Right atrium auricular region (tissue), 2 donors: Measurements from ENCODE around the gene CXADR. TPM values are rescaled to one million over a fixed set of nuclear protein-coding genes. Genes with fewer than 3 reads are reported as not detected.
"Not testable (repeated sequence)": the region's sequence is repeated elsewhere in the genome, so short reads cannot be mapped to it uniquely, and the experiment has no call there.

Experiments used
- DNase-seq: peaks from one replicate; pipeline ENCODE4 v3.0.0-alpha.2; 2019; ENCODE audit warnings: low spot score
- H3K27ac ChIP-seq, 2 donors: fragments of 200-600 bp; sonication (generic); 1 replicate in 1 of 2; 2 replicates in 1 of 2; pipeline ENCODE4 v1.5.1; 2016 to 2019
- H3K27me3 ChIP-seq, 2 donors: fragments of 200-600 bp; sonication (generic); one replicate each; pipeline versions ENCODE4 v1.5.1 to v1.6.0; 2017 to 2019
- H3K36me3 ChIP-seq: fragments of 200-600 bp; sonication (generic); one replicate; pipeline ENCODE4 v1.5.1; 2016
- H3K4me1 ChIP-seq, 2 donors: fragments of 200-600 bp; sonication (generic); one replicate each; pipeline versions ENCODE4 v1.5.1 to v1.6.0; 2017 to 2019
- H3K4me3 ChIP-seq, 2 donors: fragments of 200-600 bp; sonication (generic); 1 replicate in 1 of 2; 2 replicates in 1 of 2; pipeline ENCODE4 v1.5.1; 2017 to 2019; ENCODE audit warnings: mild to moderate bottlenecking in 1 of 2, moderate library complexity in 1 of 2
- H3K9me3 ChIP-seq, 2 donors: fragments of 200-600 bp; sonication (generic); one replicate each; pipeline ENCODE4 v1.5.1; 2019
- total RNA-seq, 2 donors: library from RNA; depleted of rRNA; stranded (reverse); fragments of >200 nt; gene quantifications; one replicate each; pipeline ENCODE4 v1.1.0, GENCODE V29; 2016
- TF ChIP-seq, protein P1 (sequence below), 2 donors: fragments of 200-600 bp; sonication (generic); IDR thresholded peaks; one replicate each; pipeline ENCODE4 v1.5.1; 2019; ENCODE audit warnings: antibody characterized with exemption in 2 of 2

CXADR gene
- total RNA-seq, 2 donors from 2014 or later, result 25.8 to 28.8 TPM

DNA sequence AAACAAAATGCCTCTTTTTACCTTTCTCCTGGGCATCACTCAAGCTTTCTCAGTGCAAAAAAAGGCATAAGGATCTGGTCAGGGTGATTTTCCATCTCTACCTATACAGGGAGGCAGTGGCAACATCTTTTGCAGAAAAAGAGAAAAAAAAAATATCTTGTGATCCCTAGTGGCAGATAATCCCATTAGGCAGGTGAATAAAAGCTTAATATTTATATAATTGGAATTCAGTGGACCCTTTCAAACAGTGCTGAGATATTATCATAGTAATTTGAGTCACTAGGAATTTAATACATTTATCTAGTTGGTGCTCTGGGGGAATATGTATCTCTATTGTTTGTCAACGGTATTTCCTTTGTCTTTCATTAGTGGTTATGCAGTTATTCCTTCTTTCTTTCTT is 29.9 kb upstream of the CXADR start:
- DNase-seq, result no peak
- Histone ChIP-seq H3K4me1 (no peaks in the 10 kb centered on the region), H3K27ac (no peak overlapping the region), H3K27me3 (no peaks in the 10 kb centered on the region), H3K9me3 (no peaks in the 10 kb centered on the region), H3K36me3 (no peaks in the 10 kb centered on the region), H3K4me3 (no peak overlapping the region)
- TF ChIP-seq, protein P1, sequence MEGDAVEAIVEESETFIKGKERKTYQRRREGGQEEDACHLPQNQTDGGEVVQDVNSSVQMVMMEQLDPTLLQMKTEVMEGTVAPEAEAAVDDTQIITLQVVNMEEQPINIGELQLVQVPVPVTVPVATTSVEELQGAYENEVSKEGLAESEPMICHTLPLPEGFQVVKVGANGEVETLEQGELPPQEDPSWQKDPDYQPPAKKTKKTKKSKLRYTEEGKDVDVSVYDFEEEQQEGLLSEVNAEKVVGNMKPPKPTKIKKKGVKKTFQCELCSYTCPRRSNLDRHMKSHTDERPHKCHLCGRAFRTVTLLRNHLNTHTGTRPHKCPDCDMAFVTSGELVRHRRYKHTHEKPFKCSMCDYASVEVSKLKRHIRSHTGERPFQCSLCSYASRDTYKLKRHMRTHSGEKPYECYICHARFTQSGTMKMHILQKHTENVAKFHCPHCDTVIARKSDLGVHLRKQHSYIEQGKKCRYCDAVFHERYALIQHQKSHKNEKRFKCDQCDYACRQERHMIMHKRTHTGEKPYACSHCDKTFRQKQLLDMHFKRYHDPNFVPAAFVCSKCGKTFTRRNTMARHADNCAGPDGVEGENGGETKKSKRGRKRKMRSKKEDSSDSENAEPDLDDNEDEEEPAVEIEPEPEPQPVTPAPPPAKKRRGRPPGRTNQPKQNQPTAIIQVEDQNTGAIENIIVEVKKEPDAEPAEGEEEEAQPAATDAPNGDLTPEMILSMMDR (IDR thresholded peaks at IDR 0.05), result no peak

DNA sequence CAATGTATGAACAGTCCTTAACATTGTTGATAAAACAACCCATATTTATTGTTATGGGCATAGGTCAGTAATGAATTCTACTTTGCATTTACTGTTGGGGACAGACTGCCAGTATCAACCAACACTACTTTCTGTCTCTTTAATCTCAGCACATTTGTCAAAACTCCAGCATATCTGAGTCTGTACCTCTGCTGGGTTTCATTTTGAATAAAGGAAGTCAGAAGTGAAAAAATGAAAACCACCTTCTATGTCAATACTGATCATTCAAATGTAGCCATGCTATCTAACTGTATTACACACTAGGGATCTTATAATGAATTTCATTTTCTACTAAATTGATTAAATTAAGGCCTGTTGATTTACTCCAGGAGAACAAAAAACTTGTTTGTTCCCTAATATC is 24.2 kb upstream of the CXADR start:
- no peaks in the 10 kb centered on the region for H3K27me3 ChIP-seq
- TF ChIP-seq, protein P1 (IDR thresholded peaks at IDR 0.05), result no peak
- H3K4me3 ChIP-seq, result no peak overlapping the region
- DNase-seq, result no peak
- H3K27ac ChIP-seq, result no peak overlapping the region
- no peaks in the 10 kb centered on the region for H3K36me3 ChIP-seq
- H3K4me1 ChIP-seq, result no peaks in the 10 kb centered on the region
- H3K9me3 ChIP-seq, result no peaks in the 10 kb centered on the region

DNA sequence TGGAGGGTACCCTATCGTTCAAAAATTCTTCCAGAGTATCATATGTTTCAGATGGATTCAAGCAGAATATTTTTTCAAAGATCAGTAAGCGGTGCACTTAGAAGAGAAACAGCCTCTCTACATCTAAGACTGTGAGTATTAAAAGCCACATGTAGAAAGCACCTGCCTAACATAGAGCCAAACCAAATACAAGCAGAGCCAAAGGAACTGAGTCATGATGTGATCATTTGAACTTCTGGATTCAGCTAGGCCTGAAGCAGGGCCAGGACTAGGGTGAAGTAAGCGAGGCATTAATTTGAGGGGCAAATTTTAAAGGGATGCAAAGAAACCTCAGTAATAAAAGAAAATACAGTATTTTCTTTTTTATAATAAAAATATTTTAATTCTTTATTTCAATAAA is 23.3 kb upstream of the CXADR start:
- not testable (repeated sequence) for H3K4me1 ChIP-seq, DNase-seq, H3K36me3 ChIP-seq, H3K27me3 ChIP-seq, H3K9me3 ChIP-seq, H3K27ac ChIP-seq, H3K4me3 ChIP-seq

DNA sequence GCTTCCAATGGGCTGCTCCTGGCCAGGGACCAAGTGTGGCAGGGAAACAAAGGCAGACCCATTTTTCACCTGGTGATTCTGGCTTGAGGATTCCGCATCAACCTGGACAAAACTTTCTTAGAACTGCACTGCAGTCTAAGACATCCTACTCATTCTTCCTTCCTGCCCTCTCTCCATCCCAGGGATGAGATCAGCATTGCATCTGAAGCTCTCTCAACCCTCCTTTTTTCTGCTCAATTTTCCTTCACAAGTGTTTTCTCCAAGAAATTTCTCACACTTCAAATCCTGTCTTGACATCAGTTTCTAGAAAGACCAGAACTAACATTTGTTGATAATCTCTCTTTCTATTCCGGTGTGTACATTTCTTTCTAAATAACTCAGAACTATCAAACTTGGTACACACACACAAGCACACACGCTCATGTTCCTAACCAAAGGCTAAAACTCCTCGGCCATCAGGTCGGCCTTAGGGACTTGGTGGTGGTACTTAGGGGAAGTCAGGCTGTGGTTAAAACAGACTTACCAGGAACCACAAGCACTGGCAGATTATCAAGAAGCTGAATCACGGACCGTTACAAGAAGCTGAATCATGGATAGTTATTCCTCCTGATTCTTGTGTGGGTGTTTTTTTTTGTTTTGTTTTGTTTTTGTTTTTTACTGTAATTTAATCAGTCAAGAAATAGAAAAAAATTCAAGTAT is 21.0 kb upstream of the CXADR start:
- H3K4me1 ChIP-seq, result no peaks in the 10 kb centered on the region
- H3K27me3 ChIP-seq, result no peaks in the 10 kb centered on the region
- DNase-seq, result no peak
- H3K9me3 ChIP-seq, result no peaks in the 10 kb centered on the region
- H3K4me3 ChIP-seq, result no peak overlapping the region
- H3K27ac ChIP-seq, result no peak overlapping the region
- no peaks in the 10 kb centered on the region for H3K36me3 ChIP-seq
- TF ChIP-seq, protein P1 (IDR thresholded peaks at IDR 0.05), result no peak

DNA sequence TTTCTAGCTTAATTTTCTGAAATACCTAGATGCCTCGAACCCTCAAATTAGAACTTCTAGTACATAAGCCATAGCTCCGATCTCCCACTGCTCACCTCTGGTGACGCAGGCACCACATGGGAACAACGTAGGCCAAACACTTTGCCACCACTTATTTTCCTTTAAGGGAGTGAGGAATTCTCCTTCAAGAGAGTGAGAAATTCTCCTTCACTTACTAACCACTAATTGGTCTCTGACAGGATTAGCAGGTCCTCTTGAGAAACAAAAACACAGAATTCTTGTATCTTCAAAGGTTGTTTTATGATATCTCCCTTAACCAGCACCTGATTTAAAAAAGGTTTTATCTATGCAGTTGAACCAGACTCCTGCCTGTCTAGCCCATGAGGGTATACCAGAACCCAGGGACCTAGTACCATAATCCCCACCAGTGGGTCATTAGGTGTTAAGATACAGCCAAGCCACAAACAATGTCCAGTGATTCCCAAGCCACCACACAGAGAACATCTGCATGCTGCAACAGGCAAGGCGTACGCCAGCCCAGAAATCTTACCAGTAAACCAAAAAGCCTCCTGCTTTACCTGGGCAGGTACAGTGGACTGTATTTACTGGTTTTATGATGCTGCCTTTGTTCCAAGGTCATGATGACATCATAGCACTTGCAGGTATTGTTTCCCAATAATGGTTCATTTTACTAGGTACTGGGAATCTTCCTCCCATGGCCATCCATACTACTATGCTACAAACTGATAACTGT is 20.3 kb upstream of the CXADR start:
- TF ChIP-seq, protein P1 (IDR thresholded peaks at IDR 0.05), result no peak
- no peaks in the 10 kb centered on the region for H3K4me1 ChIP-seq
- no peak overlapping the region for H3K27ac ChIP-seq
- no peak for DNase-seq
- no peak overlapping the region for H3K4me3 ChIP-seq
- H3K36me3 ChIP-seq, result no peaks in the 10 kb centered on the region
- no peaks in the 10 kb centered on the region for H3K27me3 ChIP-seq
- no peaks in the 10 kb centered on the region for H3K9me3 ChIP-seq

DNA sequence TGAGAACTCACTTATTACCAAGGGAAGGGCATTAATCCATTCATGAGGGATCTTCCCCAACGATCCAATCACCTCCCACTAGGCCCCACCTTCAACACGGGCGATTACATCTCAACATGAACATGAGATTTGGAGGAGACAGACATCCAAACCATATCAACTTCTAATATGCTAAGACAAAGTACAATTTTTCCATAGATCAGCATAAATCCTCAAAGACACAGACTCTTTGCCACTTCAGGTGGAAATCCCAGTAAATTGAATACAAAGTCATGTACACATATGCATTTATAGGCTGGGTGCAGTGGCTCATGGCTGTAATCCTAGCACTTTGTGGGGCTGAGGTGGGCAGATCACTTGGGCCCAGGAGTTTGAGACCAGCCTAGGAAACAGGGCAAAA is 18.8 kb upstream of the CXADR start:
- H3K9me3 ChIP-seq, result no peaks in the 10 kb centered on the region
- no peaks in the 10 kb centered on the region for H3K4me1 ChIP-seq
- no peaks in the 10 kb centered on the region for H3K36me3 ChIP-seq
- H3K27ac ChIP-seq, result no peak overlapping the region
- no peaks in the 10 kb centered on the region for H3K27me3 ChIP-seq
- DNase-seq, result no peak
- TF ChIP-seq, protein P1 (IDR thresholded peaks at IDR 0.05), result no peak
- H3K4me3 ChIP-seq, result no peak overlapping the region
